CD4-positive, alpha-beta T cell treated with Interleukin-6 at 100 ng/mL for 8 hours (primary cell): ENCODE data around the gene PCNX1.
A peak's percentile ranks its signal among the peaks of the same experiment; 100 is the strongest.

Experiments used
- DNase-seq: peaks from one replicate; pipeline ENCODE4 v3.0.0-alpha.2; 2020; ENCODE audit warnings: mixed read lengths, low spot score

Gene PCNX1

DNA sequence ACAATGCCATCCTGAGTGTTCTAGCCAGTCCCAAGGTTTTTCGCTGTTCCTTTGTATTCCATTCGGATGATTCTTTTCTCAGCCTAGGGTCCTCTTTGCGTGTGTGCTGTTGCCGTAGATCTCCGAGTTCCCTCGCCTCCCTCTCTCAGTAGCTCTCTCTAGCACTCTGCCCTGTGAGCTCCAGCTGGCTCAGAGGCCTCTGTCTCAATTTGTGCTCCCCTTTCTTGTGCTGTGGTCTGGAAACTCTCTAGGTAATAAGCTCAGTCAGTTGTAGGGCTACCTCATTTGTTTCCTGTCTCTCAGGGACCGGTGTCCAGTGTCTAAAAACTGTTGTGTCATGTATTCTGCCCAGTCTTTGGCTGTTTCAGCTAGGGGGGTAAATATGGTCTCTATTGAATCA lies 179.3 kb downstream of the PCNX1 start:
- no peak for DNase-seq

DNA sequence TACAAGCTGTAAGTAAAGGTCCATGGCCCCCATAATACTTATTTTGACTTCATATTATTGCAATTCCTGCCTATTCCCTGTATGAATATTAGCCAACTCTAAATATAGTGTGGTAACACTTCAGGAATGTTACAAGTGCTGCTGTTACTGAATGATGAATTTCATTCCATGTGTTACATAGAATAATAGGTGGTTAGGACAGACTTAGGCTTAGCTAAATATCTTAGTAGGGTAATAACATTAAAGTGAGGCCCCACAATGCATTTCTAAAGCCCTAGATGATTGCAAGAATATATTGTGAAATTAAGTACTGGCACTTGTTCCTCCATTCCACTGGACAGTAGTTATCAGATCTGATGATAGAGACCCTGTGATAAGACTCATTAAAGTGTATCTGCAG lies 182.7 kb downstream of the PCNX1 start:
- no peak for DNase-seq

DNA sequence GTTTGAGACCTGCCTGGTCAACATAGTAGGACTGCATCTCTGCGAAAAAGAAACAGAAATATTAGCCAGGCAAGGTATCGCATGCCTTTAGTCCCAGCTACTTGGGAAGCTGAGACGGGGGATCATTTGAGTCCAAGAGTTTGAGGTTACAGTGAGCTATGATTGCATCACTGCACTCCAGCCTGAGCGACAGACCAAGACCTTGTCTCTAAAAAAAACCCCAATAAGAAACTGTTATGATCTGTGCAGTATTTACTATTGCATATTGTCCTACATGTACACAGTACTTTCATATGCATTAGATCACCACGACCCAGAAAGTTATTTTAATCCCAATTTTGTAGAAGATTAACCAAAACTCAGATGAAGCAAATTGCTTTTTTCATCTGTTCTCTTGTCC lies 187.5 kb downstream of the PCNX1 start:
- DNase-seq, result no peak

DNA sequence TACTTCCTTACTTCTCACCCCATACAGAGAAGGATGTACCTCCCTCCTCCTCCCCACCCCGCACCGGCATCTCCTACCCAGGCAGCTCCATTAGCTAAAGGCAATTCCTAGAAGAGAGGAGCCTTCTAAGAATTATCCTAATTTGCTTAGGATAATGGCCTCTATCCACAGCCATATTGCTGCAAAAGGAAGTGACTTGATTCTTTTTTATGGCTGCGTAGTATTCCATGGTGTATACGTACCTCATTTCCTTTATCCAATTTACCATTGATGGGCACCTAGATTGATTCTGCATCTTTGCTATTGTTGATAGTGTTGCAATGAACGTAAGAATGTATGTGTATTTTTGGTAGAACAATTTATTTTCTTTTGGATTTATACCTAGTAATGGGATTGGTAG lies 189.7 kb downstream of the PCNX1 start:
- no peak for DNase-seq

DNA sequence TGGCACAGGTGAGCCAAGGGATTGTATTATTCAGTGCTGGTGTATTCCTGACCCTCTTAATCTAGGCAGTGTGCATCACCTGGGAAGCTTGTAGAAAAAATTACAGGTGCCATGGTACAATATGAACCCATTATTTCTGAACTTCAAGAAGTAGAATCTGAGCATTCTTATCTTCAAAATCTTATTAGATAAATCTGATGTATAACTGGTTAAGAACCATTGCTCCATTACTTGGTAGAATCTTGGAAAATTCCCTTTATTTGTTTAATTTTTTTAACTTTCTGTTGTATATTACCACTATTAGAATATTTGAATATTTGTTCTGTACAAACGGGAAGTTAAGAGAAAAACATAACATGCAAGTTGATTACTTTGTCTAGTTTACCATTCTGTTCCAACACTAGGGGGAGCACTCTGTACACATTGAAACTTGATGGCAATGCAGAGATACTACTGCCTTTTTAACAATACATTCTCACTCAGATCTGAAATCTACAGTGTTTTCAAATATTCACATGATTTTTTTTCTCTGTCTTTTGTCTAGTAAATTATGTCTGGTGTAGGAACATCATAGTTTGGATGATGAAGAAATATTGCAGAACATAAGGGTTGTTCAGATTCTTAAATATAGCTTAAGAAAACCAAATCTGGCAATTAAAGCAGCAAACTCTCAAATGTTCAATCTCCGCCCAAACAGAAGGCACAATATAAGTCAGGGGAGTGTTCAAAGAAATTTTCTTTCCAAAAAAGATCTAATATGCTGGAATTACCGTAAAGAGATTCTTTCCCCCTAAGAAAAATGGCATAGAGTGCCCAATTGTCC lies 196.6 kb downstream of the PCNX1 start:
- DNase-seq, result peak; percentile 39

DNA sequence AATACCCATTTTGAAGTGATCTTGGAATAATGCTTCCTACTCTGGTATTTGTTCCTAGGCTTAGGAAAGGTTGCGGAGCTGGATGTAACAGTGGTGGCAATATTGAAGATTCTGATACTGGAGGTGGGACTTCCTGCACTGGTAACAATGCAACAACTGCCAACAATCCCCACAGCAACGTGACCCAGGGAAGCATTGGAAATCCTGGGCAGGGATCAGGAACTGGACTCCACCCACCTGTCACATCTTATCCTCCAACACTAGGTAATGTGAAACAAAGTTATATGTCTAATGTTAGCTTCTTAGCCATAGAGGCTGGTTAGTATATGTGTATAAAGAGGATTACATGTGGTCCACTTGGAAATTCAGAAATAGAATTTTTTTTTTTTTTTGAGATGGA lies 197.9 kb downstream of the PCNX1 start:
- no peak for DNase-seq

DNA sequence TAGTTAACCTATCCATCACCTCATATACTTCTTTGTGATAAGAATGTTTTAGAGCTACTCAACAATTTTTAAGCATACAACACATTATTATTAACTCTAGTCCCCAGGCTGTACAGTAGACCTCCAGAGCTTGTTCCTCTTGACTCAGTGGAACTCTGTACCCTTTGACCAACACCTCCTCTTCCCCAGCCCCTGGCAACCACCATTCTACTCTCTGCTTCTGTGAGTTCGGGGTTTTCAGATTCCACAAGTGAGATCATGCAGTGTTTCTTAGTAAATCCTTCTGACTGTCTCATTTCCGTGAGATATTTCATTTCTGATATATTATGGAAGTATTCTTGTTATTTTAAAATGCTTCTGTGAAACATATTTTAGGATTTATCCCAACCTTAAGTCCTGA lies 200.7 kb downstream of the PCNX1 start:
- DNase-seq, result no peak

DNA sequence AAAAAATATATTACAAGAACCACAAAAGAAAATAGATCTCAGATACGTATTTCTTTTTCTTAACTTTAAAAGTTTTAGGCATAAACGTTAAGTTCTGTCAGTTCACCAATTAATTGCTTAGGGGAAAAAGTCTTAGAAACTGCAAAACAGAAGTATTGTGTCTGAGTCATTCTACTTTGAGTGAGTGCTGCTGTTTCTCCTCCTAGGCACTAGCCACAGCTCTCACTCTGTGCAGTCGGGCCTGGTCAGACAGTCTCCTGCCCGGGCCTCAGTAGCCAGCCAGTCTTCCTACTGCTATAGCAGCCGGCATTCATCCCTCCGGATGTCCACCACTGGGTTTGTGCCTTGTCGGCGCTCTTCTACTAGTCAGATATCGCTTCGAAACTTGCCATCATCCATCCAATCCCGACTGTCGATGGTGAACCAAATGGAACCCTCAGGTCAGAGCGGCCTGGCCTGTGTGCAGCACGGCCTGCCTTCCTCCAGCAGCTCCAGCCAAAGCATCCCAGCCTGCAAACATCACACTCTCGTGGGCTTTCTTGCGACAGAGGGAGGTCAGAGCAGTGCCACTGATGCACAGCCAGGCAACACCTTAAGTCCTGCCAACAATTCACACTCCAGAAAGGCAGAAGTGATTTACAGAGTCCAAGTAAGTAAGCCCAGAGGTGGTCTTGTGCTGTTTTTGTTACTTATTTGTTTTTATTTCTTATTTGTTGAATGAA lies 201.3 kb downstream of the PCNX1 start:
- DNase-seq, result no peak

DNA sequence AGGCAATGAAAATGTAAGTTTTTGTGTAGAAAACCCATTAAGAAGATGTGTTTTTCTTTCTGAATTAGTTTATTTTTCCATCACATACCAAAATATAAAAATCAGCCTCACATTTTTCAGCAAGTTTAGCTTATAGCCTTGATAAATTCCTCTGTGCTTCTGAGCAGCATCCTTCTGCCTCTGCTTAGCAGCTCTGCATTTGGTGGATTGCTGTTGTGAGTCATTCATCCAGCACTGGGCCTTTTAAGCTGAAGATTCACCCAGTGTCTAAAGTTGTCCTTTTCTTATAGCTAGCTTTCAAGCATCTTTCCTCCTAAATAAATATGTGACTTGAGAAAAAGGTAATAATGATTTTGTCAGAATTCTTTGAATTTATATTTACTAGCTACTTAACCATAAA lies 206.1 kb downstream of the PCNX1 start:
- no peak for DNase-seq

DNA sequence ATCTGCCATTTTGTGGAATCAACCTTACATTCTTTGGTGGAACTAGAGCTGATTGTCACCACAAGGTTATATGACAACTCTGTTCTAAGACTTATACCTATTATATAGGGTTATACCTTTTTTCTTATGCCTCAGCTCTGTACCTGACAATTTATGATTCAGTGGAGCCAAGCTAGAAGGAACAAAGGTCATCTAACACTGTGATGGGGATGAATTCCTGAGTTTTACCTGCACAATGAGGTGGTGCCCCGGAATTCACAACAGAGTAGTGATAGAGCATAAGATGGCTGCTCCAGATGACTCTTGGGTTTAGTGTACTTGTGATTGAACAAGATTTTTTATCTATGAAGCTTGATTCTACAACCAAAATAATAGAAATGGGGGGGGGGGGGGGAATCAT lies 207.3 kb downstream of the PCNX1 start:
- DNase-seq, result no peak

DNA sequence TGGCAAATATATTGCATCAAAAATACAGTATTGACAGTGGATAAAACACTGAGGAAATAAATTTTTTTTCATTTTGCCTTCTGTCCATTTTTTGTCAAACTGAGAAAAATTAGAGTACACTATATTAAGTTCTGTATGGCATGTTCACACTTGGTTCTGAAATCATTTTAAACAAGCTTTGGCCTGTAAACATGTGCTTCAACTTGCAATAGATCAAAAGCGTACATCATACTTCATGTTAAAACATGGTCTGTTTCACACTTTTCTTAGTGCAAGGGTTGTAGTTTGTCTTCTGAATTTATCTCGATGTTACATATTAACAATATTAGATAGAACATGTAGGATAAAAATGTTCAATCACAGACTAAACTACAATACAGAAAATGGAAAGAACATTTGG lies 208.0 kb downstream of the PCNX1 start:
- no peak for DNase-seq

DNA sequence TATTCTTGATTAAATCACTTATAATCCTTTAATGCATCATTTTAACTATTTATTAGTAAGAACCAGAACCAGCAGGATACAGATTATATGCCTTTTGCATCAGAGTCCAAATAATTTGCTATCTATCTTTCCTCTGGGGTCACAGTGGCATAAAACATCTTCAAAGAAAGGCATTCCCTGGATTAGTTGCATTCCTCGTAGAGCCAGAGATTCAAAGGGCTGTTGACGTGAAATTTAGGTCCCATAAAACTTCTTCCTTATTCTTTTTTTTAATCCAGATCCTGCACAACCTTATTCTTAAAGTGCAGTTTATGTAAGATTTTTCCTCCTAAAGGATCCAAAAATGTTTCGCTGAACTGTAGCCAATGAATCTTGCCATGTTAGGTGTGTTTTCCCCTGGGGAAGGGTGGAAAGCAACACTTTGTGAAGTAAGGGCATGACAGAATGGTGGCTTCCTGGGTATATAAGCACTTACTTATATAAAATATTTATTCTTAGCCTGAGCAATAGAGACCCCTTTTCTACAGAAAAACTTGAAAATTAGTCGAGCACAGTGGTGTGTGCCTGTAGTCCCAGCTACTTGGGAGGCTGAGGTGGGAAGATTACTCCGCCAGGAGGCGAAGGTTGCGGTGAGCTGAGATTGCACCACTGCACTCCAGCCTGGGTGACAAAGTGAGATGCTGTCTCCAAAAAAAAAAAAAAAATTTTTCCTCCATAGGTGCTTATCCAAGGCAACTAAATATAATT lies 208.7 kb downstream of the PCNX1 start:
- no peak for DNase-seq

DNA sequence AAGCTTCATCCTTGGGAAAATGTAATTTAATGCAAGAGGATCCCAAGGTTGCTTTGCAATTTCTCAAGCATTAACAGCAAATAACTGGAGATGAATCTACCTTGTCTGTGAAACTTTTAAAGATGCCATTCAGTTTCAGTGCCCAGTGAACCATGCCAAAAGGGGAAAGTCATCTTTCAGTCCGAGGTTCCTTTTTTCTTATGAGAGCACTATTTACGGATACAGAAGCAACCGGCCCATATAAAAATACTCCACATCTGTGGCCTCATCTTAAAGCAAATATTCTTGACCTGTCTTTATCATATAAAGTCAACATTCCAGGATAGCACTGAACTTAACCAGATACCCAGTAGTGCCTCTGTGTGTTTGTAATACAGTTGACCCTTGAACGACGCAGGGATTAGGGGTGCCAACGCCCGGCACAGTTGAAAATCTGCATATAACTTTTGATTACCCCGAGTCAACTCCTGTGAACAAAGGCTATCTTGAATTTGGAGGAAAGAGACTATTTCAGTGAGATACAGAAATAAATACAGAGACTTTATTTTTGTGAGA lies 209.4 kb downstream of the PCNX1 start:
- no peak for DNase-seq

DNA sequence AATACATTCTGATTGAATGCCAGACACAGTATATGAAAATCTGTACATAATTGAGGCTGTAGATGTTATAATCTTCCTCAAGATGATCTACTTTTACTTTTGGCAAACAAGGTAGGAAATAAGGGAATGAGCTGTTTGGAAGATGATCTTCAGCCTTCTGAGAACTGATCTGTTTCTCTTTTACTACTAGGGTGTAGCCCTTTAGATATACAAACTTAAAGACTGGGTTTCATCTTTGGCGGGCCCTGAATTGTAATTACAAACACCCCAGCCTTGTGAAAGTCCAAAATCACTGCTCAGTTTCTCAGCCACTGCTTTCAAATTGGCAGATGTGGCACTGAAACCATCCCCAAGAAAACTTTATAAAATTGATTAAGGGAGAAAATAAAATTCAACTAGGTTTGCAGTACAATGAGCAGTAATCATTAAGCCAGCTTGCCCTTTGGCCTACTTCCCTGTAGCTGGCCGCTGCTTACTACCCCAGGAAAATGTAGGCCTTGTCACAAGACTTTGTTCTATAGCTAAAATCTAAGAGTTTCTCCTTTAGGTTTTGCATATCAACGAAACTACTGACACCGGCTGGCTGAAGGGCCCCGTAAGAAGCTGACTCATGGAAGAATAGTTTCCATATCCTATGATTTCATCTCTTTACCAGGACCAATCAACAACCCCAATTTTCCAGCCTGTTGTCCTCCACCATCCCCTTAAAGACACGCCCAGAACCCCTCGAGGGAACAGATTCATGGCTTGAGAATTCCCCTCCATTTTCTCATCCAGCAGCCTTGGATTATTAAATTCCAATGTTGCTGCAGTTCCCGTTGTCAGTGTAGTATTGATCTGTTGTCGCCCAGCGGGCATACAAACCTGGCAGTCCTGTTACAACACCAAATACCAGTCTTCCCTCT lies 210.8 kb downstream of the PCNX1 start:
- DNase-seq, result no peak

DNA sequence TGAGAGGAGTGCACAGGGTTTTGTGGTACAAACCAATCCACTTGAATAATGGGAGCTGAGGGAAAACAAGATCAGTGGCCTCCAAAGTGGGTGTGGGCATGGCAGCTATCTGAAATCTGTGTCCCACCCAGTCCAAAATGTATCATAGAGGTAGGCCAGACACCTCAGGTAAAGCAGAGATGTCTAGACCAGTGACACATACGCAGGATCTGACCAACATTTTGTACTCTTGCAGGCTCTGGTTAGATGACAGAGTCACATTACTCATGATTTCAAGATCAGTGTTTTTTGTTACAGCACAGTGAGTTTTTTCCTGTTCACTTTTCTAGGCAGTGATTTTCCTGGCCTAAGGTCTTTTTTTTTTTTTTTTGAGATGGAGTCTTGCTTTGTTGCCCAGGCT lies 211.8 kb downstream of the PCNX1 start:
- DNase-seq, result no peak

DNA sequence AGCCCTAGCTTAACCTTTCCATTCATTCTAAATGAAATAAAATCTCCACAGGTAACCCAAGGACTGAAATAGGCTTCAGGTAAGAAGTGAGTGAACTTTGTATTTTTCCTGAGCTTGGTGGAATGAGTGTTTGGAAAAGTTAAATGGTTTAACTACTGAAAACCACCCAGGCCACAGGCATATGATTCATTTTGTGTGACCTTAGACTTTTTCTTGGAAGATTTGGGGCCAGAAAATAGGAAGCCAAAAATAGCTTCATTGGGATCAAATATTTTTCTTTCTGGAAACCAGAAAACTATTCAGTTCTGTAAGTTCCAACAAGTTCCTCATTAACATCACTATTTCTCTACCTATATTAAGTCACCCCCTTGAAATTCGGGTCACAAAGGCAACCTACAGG lies 212.6 kb downstream of the PCNX1 start:
- no peak for DNase-seq

DNA sequence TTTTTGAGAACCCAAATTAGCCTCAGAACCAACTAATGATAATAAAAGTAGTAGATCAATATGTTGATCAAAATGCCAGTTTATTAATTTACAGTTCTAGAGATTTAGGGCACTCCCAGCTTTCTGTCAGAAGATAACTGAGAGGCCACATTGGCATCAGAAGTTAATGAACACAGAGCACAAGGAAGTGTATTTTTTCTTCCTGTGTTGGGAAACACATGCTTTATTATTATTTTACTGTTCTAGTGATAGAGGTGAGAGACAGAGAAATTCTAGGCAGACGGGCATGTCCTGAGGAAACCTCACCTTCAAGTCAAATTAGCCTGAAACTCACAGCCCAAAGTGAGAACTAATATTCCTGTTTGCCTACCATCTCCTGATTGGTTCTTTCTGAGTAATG lies 213.7 kb downstream of the PCNX1 start:
- no peak for DNase-seq

DNA sequence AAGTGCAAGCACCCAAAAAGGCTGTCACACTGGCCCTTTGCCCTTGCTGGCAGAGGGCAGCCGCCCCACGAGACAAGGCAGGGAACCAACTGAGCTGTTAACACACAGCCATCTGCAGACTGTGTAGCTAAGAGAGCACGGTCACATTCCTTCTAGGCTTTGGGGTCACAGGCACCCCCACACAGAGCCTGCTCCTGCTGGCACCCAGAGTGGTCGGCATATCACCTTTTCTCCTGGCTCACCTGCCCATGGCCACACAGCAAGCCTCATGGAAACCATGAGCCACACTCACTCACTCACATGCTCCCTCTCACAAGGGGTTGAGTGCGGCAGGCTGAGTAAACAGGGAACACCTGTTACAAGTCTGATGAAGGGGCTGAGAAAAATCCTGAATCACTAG lies 214.5 kb downstream of the PCNX1 start:
- DNase-seq, result no peak

DNA sequence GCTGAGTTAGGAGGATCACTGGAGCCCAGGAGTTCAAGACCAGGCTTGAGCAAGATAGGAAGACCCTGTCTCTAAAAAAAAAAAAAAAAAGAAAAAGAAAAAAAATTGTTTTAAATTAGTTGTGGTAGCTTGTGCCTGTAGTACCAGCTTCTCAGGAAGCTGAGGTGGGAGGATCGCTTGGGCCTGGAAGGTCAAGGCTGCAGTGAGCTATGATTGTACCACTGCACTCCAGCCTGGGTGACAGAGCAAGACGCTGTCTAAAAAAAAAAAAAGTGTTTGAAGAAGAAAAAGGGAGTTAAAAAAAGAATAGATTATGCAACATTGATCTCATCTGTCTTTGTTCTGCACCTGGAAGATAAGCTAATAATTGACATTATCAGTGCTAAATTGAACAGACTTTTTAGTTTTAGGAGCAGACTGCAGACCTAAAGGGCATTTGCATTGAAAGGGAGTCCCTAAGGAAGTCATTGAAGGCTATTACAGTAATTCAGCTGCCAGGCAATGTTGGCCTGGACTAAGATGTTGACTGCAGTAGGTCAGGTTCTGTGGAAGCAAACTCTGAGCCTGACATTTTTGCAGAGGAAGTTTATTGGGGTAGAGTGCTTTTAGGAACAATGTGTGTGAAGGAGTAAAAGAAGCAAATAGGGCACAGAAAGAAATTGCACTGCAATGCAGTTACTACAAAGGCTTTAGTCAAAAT lies 215.8 kb downstream of the PCNX1 start:
- DNase-seq, result no peak

DNA sequence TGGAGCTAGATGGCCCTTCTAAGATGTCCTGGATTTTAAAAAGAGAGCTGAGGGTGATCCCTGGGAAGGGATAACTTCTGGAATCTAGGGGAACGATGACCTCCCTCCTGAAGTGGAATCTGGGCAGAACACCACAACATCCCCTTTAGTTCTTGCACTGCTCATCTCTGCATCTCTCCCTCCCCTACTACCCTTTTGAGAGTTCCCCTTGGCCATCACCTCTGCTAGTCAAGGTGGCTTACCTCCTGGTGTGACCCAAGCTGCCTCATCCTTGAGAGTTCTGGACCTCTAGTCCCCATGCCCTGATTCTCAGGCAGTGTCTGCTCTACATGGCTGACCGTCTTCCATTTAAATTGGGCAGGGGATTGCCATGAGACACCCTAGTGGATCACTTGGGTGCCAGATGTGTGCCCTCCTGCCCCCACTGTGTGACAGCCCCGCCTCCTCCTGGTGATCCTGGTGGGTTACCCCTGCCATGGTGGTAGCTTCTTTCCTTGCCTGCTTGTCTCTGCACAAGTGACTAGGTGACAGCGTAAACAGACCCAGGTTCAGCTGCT lies 216.4 kb downstream of the PCNX1 start:
- no peak for DNase-seq
